ENCODE results near the gene TDP2.
"Not testable (repeated sequence)": the region's sequence is repeated elsewhere in the genome, so short reads cannot be mapped to it uniquely, and the experiment has no call there.

TDP2 gene

DNA sequence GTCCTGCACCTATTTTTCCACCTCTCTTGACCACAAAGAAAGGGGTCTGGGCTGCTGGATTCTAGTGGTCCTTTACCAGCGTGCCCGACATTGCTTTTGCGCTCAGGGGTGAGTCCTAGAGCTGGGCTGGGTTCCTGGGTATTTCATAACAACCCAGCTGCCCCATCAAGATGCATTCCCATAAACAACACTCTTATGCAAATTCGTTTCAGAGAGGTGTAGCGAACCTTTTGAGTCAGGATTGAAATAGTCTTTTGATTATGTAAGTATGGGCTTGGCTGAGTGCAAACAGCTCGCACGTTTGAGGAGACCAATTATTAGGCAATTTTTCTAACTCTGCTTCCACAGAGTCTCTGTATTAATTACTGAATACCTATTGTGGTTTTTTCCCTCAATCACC is 13.9 kb upstream of the TDP2 start:
- TF ChIP-seq, protein P1, sequence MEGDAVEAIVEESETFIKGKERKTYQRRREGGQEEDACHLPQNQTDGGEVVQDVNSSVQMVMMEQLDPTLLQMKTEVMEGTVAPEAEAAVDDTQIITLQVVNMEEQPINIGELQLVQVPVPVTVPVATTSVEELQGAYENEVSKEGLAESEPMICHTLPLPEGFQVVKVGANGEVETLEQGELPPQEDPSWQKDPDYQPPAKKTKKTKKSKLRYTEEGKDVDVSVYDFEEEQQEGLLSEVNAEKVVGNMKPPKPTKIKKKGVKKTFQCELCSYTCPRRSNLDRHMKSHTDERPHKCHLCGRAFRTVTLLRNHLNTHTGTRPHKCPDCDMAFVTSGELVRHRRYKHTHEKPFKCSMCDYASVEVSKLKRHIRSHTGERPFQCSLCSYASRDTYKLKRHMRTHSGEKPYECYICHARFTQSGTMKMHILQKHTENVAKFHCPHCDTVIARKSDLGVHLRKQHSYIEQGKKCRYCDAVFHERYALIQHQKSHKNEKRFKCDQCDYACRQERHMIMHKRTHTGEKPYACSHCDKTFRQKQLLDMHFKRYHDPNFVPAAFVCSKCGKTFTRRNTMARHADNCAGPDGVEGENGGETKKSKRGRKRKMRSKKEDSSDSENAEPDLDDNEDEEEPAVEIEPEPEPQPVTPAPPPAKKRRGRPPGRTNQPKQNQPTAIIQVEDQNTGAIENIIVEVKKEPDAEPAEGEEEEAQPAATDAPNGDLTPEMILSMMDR (IDR thresholded peaks at IDR 0.05) = no peak
- no peak overlapping the region for H3K27ac ChIP-seq
- no peak overlapping the region for H3K4me3 ChIP-seq
- no peaks in the 10 kb centered on the region for H3K9me3 ChIP-seq
- H3K4me1 ChIP-seq = no peaks in the 10 kb centered on the region
- no peaks in the 10 kb centered on the region for H3K36me3 ChIP-seq
- intact Hi-C loops (cut with DNase I; ENCODE audit: low total_unique reads) = no loop called here
- DNase-seq = no peak
- no peaks in the 10 kb centered on the region for H3K27me3 ChIP-seq

DNA sequence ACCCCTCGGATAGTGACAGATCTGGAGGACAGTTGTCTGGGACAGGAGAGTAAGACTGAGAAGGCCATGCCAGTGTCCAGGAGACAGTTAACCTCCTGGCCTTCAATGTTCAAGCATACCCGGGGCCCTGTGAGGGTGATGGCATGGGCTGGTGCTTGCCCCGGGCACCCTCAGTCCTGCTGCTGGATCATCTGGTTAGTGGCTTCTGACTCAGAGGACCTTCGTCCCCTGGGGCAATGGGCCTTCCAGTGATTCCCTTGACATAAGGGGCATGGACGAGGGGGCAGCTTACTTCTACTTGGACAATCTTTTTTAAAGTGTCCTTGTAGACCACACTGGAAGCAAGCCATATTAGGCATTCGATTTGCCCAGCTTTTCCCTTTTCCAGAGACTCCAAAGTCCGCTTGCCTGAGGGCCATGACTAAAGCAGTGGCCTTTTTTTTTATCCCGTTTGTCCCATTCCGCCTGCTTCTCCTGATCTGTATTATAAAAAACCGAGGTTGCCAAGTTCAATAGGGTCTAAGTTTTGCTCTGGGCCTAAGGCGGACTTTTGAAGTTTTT is 12.2 kb upstream of the TDP2 start:
- H3K4me3 ChIP-seq; H3K4me1 ChIP-seq; H3K9me3 ChIP-seq; DNase-seq; H3K27ac ChIP-seq; H3K36me3 ChIP-seq; intact Hi-C loops (cut with DNase I; ENCODE audit: low total_unique reads); H3K27me3 ChIP-seq: not testable (repeated sequence)

DNA sequence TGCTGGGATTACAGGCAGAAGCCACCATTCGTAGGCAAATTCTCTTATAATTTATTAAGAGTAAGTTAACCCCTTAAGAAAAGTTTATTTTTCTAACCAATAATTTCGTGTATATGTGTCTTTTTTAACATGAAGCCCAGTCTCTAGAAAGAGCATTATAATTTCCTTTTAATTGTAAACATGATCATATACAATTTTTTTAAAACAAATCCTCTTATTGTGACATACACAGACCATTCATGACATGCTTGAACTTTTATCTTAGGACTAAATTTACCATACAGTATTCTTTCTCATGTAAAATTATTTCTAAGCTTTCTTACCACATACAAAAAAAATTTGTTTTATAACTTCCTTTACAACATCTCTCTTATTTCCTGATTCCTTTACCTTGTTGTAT is 6.9 kb upstream of the TDP2 start:
- Histone ChIP-seq H3K27ac (no peak overlapping the region), H3K9me3 (no peaks in the 10 kb centered on the region), H3K4me1 (peaks cover 0 to 1% (median 0%) of the 10 kb centered on the region in 4 donors), H3K36me3 (no peaks in the 10 kb centered on the region), H3K4me3 (no peak overlapping the region), H3K27me3 (no peaks in the 10 kb centered on the region)
- TF ChIP-seq, protein P1 (IDR thresholded peaks at IDR 0.05) = no peak
- intact Hi-C loops (cut with DNase I; ENCODE audit: low total_unique reads) = no loop called here
- no peak for DNase-seq

DNA sequence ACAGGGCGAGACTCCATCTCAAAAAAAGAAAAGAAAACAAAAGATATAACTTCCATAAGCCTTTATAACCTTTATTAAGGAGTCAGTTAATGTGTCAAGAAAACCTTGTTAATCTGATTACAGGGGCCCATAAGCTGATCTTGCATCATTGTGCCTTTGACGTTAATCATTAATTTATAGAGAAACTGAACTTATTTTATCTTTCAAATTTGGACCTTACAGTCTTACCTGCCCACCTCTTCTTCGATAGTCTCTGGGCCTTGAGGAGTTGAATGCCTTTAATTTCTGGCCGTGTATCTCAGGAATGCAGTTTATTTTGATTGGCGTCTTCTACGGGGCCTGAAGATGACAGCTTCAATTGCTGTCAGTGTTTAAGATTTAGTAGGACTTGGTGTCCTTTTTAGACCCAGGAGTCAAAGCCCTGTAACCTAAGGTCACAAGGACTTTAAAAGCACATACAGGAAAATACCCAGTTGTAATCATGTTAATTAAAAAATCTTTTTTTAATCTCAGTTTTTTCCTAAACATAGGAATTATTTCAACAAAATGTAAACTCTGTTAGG is 6.0 kb upstream of the TDP2 start:
- no peak for DNase-seq
- Histone ChIP-seq H3K27ac (no peak overlapping the region), H3K27me3 (no peaks in the 10 kb centered on the region), H3K9me3 (no peaks in the 10 kb centered on the region), H3K4me1 (peaks cover 0 to 10% (median 5%) of the 10 kb centered on the region in 4 donors), H3K36me3 (no peaks in the 10 kb centered on the region), H3K4me3 (no peak overlapping the region)
- TF ChIP-seq, protein P1 (IDR thresholded peaks at IDR 0.05) = no peak
- intact Hi-C loops (cut with DNase I; ENCODE audit: low total_unique reads) = no loop called here

DNA sequence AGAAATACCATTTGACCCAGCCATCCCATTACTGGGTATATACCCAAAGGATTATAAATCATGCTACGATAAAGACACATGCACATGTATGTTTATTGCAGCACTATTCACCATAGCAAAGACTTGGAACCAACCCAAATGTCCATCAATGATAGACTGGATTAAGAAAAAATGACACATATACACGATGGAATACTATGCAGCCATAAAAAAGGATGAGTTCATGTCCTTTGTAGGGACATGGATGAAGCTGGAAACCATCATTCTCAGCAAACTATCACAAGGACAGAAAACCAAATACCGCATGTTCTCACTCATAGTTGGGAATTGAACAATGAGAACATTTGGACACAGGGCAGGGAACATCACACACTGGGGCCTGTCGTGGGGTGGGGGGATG is 4.4 kb upstream of the TDP2 start:
- H3K27ac ChIP-seq; H3K36me3 ChIP-seq; intact Hi-C loops (cut with DNase I; ENCODE audit: low total_unique reads); H3K4me3 ChIP-seq; H3K27me3 ChIP-seq; DNase-seq; H3K9me3 ChIP-seq: not testable (repeated sequence)
- peaks cover 0 to 14% (median 6%) of the 10 kb centered on the region in 4 donors for H3K4me1 ChIP-seq

DNA sequence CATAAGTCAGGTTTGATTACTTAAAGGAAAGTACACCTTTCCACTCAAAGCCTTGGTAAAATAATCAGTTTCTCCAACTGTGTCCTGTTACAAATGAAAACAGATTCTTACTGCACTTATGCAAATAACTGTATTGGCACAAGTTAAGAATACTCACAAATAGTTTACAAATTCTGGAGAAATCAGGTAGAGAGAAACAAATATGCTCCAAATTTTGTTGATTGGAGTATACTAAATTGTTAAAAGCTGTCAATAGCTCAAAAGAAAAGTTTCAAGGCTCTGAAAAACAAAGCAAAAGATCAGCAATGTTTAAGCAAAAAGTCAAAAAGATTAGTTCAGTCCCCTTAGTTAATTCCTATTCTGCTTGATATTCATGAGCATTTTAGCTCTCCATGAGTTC is 3.8 kb upstream of the TDP2 start:
- not testable (repeated sequence) for DNase-seq

DNA sequence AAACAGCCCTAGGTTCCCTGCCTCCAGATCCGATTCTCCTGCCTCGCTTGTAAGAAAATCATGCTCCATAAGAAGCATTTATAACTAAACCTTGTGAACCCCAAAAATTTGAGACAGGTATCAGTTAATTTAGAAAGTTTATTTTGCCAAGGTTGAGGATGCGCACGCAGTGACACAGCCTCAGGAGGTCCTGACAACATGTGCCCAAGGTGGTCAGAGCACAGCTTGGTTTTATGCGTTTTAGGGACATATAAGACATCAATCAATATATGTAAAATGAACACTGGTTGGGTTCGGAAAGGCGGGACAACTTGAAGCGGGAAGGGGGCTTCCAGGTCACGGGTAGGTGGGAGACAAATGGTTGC is 2.3 kb upstream of the TDP2 start:
- H3K4me1 ChIP-seq = peaks cover 0 to 31% (median 23%) of the 10 kb centered on the region in 4 donors
- H3K36me3 ChIP-seq = no peaks in the 10 kb centered on the region
- H3K27ac ChIP-seq = no peak overlapping the region
- no peak overlapping the region for H3K4me3 ChIP-seq
- no peaks in the 10 kb centered on the region for H3K9me3 ChIP-seq
- TF ChIP-seq, protein P1 (IDR thresholded peaks at IDR 0.05) = no peak
- no peak for DNase-seq
- intact Hi-C loops (cut with DNase I; ENCODE audit: low total_unique reads) = loop anchor here (10.0 kb wide), 1 partner anchor 46 kb away; the partner anchor contains the start of gene C6orf62
- H3K27me3 ChIP-seq = no peaks in the 10 kb centered on the region

More for the DNA sequence above, 3.8 kb upstream of the TDP2 start:
- H3K4me3 ChIP-seq; H3K27me3 ChIP-seq; H3K36me3 ChIP-seq; H3K27ac ChIP-seq; intact Hi-C loops (cut with DNase I; ENCODE audit: low total_unique reads); H3K9me3 ChIP-seq: not testable (repeated sequence)
- H3K4me1 ChIP-seq = peaks cover 0 to 18% (median 12%) of the 10 kb centered on the region in 4 donors

DNA sequence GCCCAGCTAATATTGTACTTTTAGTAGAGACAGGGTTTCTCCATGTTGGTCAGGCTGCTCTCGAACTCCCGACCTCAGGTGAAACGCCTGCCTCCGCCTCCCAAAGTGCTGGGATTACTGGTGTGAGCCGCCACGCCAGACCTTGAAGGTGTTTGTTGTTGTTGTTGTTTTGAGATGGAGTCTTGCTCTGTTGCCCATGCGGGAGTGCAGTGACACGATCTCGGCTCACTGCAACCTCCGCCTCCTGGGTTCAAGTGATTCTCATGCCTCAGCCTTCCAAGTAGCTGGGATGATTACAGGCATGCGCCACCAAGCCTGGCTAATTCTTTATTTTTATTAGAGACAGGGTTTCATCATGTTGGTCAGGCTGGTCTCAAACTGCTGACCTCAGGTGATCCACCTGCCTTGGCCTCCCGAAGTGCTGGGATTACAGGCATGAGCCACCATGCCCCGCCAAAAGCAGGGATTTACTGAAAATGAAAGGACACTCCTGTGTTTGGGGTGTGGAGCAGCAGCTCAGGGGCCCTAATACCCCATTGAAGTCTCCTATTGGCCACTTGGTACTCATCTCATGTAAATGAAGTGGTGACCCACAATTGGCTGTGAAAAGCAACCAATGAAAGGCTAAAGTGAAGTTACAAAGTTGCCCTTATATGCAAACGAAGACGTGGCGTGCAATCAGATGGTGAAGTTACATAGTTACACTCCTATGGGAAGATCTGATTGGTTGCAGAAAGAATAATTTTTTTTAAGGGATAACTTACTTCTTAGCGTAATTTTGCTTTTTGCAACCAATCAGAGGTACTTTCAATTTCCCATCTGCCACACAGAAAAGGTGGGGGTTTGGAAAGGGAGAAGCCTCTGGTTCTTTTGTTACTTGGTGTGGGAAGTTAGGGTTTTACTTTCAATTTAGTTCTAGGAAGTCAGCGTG is 1.6 kb upstream of the TDP2 start:
- DNase-seq, H3K36me3 ChIP-seq, H3K9me3 ChIP-seq, H3K27ac ChIP-seq, H3K27me3 ChIP-seq: not testable (repeated sequence)
- Histone ChIP-seq H3K4me1 (peaks cover 0 to 37% (median 24%) of the 10 kb centered on the region in 4 donors), H3K4me3 (peak overlapping the region in 1 of 2 donors; percentile 81)
- intact Hi-C loops (cut with DNase I; ENCODE audit: low total_unique reads) = loop anchor here (10.0 kb wide), 1 partner anchor 46 kb away; the partner anchor contains the start of gene C6orf62
